ENCODE measurements around the gene SMYD1.
A peak's percentile ranks its signal among the peaks of the same experiment; 100 is the strongest.
"Not testable (repeated sequence)": the region's sequence is repeated elsewhere in the genome, so short reads cannot be mapped to it uniquely, and the experiment has no call there.

SMYD1 gene

GRCh38 chr2:88067598-88067997 is at the start of gene SMYD1:
Gene SMYD1, plus strand, starts transcription at chr2:88067825. Its CDS starts 40 bp downstream, at chr2:88067865.
- DNase-seq, result no peak

- DNase-seq, result not testable (repeated sequence)
Measured at GRCh38 chr2:88018077-88018805, 49.4 kb upstream of the SMYD1 start.

DNA sequence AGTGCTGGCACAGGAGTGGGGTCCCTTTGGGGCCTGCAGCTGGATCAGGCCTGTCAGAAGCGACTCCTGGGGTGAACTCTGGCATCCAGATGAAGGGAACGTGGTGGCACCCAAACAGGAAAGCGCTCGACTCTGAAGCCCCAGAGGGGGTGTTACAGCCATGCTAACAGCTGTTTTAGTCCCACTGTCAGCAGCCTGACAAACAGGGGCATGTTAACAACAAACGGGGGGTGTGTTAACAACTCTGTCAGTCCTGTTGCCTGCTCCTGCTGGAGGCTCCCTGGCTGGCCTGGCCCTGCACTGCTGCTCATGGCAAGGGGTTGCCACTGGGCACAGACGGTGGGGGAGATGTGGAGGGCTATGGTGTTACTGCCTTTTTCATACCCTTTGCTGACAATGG is 48.7 kb upstream of the SMYD1 start:
- no peak for DNase-seq

DNA sequence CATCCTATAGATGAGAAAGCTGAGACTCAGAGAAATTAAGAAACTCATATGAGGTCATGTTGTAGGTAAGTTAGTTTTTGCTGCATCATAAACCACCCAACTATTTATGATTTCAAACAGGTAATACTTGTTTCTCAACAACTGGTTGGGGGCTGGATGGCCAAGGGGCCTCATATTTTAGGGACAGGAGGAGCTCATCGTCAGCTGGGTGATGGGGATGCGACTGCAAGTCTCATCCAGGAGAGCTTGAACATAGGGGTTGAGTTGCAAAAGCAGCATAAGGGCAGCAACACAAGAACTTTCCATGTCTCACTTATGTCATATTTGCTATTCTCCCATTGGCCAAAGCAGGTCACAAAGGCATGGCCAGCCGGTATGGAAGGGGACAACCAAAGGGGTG is 47.6 kb upstream of the SMYD1 start:
- no peak for DNase-seq

DNA sequence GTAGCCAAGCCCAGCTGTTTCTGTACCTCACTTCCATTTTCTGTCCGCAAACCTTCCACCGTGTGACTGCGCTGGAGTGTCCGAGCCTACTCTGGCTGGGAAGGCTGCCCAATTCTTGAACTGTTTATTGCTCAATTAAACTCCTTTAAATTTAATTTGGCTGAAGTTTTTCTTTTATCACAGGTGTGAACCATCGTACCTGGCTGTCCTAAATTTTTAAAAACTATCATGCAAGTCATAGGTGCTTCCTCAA is 45.0 kb upstream of the SMYD1 start:
- DNase-seq, result no peak

DNA sequence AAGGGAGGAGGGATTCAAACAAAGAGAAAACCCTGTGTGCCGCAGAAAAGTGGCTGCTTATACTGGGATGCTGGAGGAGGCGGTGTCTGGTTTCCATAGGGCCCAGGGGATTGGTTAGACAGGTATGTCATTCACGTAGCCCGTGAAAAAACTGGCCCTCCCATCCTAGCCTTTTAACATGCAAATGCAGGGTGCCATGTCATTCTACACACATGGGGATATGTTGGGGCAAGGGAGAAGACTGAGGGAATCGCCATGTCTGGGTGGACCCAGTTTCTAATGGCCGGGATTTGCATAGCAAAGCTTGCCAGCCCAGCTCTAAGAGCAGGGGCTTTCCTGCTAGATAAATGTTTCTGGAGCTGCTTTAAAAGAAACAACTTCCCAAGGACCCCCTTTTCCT is 43.1 kb upstream of the SMYD1 start:
- DNase-seq, result no peak

- no peak for DNase-seq
Measured at GRCh38 chr2:88027697-88028389, 39.8 kb upstream of the SMYD1 start.

DNA sequence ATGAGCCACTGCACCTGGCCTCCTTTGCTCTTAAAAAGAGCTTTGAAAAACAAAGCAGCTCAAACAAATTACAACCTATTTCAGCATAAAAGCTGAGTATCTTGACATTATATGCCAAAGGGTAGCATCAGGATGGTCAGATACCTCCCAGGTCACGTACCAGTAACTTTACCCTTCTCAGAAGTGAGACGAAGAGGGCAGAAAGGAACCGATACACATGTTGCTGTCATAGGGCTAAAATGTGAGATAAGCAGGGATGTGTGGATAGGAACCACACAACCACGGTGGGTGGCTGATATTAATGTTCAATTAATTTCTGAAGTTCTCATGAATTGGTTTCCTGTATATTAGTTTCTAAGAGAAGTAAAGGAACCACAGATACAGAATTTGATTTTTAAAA is 38.7 kb upstream of the SMYD1 start:
- no peak for DNase-seq

DNA sequence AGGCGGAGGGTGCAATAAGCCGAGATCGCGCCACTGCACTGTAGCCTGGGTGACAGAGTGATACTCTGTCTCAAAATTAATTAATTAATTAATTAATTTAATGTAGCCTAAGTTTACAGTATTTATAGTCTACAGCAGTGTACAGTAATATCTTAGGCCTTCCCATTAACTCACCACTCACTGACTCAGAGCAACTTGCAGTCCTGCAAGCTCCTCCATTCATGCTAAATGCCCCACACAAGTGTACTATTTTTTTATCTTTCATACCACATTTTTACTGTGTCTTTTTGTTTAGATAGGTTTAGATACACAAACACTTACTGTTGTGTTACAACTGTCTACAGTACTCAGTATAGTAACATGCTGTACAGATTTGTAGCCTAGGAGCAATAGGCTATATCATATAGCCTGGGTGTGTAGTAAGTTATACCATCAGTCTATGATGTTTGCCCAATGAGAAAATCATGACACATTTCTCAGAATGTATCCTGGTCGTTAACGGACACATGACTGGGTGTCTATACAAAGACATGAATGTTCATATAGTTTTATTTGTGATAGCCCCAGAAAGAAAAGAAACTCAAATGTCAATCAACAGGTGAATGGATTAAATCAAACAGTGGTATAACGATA is 35.4 kb upstream of the SMYD1 start:
- no peak for DNase-seq

DNA sequence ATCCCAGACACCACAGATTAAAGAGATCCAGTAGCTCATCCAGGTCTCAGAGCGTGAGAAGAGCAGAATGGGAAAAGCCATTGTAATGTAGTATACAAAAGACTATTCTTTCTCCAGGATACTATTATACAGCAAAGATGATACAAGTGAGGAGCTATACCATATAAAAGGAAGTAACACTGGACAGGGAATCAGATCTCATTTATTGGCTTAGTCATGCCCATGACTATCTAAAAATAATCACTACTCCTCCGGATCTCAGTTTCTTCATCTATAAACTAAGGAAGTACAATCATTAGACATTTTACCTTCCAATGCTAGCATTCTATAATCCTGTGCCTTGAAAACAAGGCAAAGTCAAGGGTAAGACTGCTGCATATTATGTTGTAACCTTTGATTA is 31.4 kb upstream of the SMYD1 start:
- DNase-seq, result no peak

DNA sequence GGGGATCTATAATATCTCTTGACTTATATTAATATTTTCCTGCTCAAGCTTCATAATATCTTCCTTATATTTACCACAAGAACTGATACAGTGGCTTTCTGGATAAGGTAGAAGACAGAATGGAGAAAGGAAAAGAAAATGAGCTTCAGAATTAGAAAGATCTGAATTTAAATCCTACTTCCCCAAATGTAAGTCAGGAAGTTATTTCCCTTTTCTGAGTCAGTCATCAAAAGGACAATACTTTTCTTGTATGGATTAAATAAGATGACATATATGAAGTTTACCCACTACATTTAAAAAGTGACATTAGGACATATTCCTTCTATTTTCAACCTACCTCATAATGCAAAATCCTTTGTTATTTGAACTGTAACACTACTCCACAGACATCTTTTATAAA is 31.0 kb upstream of the SMYD1 start:
- DNase-seq, result no peak

DNA sequence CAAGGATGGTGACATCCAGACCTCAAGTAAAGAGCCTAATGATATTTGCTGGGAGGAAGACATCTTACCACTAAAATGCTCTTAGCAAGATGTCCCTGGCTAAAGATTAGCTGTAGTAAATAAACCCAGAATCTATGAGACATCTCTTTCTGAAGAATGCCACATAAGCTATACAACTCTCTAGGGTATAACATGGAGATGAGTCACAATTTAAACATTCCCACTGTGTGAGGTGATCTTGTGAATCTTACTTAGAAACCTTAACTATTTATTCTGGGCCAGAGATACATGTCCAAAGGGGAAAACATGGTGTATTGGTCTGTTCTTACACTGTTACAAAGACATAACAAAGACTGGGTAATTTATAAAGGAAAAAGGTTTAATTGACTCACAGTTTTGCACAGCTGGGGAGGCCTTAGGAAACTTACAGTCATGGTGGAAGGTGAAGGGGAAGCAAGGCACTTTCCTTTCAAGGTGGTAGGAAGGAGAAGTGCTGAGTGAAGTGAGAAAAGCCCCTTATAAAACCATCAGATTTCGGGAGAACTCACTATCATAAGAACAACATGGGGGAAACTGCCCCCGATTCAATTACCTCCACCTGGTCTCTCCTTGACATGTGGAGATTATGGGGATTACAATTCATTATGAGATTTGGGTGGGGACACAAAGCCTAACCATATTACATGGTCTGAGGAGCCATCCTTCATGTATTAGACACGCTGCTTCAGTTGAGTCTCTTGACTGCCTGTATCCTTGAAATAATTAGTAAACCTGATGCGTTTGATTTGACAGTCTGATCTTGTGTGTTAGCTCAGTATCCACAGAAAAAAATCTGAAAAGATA is 29.1 kb upstream of the SMYD1 start:
- no peak for DNase-seq

GRCh38 chr2:88042476-88042875 is 25.1 kb upstream of the SMYD1 start:
- no peak for DNase-seq

DNA sequence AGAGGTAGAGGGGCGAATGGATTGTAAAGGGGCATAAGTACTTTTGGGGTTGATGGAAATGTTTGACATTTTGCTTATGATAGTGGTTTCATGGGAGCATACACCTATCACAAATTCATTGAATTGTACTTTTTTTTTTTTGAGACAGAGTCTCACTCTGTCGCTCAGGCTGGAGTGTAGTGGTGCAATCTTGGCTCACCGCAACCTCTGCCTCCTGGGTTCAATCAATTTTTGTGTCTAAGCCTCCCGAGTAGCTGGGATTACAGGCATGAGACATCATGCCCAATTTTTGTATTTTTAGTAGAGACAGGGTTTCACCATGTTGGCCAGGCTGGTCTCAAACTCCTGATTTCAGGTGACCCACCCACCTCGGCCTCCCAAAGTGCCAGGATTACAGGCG is 22.1 kb upstream of the SMYD1 start:
- not testable (repeated sequence) for DNase-seq

DNA sequence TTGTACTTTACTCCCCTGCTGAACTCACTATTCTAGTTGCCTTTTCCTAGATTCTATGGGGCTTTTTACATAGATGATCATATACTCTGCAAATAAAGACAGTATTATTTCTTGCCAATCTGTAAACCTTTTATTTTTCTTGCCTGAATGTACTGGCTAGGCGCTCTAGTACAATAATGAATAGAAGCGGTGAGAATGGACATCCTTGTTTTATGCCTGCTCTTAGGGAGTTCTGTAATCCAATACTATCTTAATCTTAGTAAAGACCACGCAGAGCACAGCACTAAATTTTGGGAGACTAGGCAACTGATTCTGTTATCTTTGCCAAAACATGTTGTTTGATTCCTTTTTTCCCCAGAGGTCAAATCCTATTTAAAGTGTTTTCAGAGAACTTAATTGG is 19.1 kb upstream of the SMYD1 start:
- no peak for DNase-seq

GRCh38 chr2:88049622-88050021 is 18.0 kb upstream of the SMYD1 start:
- no peak for DNase-seq

DNA sequence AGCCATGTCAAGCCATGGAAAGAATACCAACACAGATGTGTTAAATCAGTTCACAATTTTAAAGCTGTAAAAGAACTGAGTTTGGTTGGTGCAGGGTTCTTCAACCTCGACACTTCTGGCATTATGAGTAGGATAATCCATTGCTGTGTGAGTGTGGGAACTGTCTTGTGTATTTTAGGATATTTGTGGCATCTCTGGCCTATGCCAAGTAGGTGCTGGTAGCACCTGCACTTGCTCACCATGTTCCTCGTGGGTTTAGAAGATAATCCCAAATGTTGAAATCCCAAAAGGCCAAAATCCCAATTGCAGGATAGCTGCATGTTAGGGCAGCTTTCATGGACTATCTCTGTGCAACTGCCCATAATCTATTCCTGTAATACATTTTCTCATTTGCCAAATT is 15.8 kb upstream of the SMYD1 start:
- no peak for DNase-seq

- DNase-seq, result no peak
Measured at GRCh38 chr2:88053296-88053695, 14.3 kb upstream of the SMYD1 start.

DNA sequence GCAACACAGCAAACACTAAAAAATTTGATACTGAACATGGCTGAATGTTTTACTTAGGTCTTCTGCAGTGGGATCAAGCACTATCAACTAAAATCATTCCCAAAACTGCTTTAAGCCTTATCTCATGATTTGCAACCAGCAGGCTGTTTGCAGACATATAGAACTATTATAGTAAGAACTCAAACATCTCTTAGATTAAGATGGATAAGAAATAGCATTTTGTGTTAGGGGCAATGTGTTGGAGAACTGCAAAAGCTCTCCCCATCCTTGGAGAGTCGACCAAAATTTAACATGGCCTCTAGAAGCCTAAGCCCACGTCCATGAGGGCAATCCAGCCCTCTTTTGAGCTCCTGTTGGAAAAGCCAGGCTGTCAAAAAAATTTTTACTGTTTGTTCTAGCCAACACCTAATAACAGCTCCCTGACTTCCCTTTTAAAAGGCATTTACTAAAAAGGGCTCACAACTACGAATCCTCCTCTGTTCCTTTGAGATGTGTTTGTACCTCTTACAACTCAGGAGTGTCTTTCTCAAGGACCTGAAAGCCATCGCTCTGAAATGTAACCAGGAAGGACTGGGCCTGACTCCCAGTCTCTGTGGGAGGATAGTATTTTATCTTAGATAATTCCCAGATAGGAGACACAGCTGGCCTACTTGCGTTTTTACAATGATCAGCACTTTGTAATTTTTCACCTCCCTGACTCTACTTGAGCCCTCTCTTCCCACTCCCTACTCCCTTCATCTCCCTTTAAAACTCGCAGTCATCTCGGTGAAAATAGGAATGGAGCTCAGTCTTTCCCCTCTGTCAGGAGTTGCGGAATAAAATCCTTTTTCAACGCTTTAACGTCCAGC is 13.5 kb upstream of the SMYD1 start:
- DNase-seq, result no peak

DNA sequence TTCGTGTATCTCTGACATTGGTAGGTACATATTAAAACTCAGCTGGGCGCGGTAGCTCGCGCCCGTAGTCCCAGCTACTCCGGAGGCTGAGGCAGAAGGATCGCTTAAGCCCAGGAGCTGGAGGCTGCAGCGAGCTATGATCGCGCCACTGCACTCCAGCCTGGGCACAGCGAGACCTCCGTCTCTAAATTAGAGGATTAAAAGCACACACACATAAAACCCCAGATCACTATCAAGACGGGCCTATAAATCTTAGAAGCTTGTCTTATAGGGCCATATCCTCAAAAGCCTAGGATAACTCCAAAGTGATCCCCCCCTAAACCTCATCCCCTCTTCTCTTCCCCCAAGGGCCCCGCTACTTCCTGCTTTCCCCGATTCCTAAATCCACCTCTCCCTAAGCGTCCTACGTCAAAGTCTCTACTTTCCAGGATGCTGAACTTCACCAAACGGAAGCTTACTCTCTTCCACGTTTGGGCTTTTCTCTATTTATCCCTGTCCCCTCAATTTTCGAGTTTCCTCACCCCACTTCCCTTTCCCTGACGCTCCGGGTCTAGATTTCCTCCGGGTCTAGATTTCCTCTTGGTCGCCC is 12.7 kb upstream of the SMYD1 start:
- no peak for DNase-seq

DNA sequence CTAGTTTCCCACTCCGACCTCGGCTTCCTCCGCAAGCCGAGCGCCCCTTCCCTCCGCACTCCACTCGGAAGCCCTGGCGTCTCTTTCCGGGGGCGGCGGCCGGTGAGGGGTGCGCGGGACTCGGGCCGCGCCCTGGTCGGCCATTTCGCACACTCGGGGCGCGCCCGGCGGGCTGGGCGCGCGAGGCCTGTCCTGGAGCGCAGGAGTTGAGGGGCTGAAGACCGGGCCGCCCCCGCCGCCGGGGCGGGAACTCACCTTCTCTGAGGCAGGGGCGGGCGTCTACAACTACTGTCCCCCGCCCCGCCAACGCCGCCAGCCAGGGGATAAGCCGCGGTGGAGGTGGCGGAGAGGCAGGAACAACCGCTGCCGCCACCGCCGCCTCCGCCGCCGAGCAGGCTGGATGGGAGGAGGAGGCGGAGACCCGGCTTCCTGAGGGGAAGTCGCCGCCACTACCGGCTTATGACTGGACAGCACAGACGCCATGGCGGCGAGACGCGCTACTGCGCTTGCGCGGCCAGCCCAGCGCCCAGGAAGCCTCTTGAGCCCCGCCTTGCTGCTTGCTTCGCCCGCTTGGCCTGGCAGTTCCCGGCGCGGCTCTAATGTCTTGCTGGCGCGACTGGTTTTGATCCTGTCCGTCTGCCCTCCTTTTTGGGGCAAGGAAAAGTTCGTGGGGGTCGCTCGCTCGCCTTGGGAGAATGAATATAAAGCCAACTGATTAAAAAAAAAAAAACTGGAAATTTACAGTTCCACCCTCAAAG is 12.1 kb upstream of the SMYD1 start, which contains the start of gene KRCC1:
KRCC1 (minus strand) TSS at position 413 of the 758 bp plus-strand sequence. CDS start 27,220 bp downstream, outside the sequence.
- DNase-seq, result peak; percentile 69

All from NCI-H1417 treated with DMSO at 0.1 percent for 48 hours (cell line).